ENCODE measurements around the gene EAF1. TPM values are rescaled to one million over a fixed set of nuclear protein-coding genes. Genes with fewer than 3 reads are reported as not detected.
A peak's percentile ranks its signal among the peaks of the same experiment; 100 is the strongest.
"Not testable (repeated sequence)": the region's sequence is repeated elsewhere in the genome, so short reads cannot be mapped to it uniquely, and the experiment has no call there.

EAF1 gene
- total RNA-seq, 2 donors from 2014 or later: 22.7 to 34.3 TPM

DNA sequence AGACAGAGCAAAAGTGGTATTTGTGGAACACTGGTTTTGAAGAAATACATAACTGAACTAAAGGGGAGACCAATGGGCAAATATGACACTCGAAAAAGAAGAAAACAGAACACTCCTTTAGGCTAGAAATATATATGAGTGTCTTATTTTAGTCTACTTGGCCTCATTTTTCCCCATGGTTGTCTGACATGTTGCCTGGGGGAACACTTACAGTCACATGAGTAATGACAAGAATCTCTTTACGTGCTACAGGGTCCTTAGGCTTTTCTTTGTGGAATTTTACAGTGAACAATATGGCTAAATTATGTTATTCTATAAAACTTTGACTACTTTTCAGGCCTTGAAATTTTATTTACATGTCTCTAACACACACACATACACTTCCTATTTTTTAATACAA lies 17.6 kb upstream of the EAF1 start:
- ATAC-seq (ENCODE audit: insufficient number of reproducible peaks, low FRiP score, low read depth): no peak
- Histone ChIP-seq H3K4me1 (ENCODE audit: control insufficient read depth in 1 of 2, low read depth in 2 of 2) (peaks cover 0 to 3% of the 10 kb centered on the region in 2 donors), H3K36me3 (peaks cover 19% of the 10 kb centered on the region), H3K4me3 (no peak overlapping the region), H3K27ac (no peak overlapping the region), H3K27me3 (replicated peaks; ENCODE audit: insufficient read depth) (no peaks in the 10 kb centered on the region), H3K9me3 (no peaks in the 10 kb centered on the region)
- no peak for DNase-seq (ENCODE audit: low spot score)
- TF ChIP-seq, protein P1, sequence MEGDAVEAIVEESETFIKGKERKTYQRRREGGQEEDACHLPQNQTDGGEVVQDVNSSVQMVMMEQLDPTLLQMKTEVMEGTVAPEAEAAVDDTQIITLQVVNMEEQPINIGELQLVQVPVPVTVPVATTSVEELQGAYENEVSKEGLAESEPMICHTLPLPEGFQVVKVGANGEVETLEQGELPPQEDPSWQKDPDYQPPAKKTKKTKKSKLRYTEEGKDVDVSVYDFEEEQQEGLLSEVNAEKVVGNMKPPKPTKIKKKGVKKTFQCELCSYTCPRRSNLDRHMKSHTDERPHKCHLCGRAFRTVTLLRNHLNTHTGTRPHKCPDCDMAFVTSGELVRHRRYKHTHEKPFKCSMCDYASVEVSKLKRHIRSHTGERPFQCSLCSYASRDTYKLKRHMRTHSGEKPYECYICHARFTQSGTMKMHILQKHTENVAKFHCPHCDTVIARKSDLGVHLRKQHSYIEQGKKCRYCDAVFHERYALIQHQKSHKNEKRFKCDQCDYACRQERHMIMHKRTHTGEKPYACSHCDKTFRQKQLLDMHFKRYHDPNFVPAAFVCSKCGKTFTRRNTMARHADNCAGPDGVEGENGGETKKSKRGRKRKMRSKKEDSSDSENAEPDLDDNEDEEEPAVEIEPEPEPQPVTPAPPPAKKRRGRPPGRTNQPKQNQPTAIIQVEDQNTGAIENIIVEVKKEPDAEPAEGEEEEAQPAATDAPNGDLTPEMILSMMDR (IDR thresholded peaks at IDR 0.05): no peak

- not testable (repeated sequence) for DNase-seq (ENCODE audit: low spot score); ATAC-seq (ENCODE audit: insufficient number of reproducible peaks, low FRiP score, low read depth); H3K9me3 ChIP-seq; H3K27me3 ChIP-seq (replicated peaks; ENCODE audit: insufficient read depth); H3K4me3 ChIP-seq; H3K4me1 ChIP-seq (ENCODE audit: control insufficient read depth in 1 of 2, low read depth in 2 of 2); H3K27ac ChIP-seq
- H3K36me3 ChIP-seq: peaks cover 27% of the 10 kb centered on the region
Observed at GRCh38 chr3:15410966-15411365, 16.4 kb upstream of the EAF1 start.

DNA sequence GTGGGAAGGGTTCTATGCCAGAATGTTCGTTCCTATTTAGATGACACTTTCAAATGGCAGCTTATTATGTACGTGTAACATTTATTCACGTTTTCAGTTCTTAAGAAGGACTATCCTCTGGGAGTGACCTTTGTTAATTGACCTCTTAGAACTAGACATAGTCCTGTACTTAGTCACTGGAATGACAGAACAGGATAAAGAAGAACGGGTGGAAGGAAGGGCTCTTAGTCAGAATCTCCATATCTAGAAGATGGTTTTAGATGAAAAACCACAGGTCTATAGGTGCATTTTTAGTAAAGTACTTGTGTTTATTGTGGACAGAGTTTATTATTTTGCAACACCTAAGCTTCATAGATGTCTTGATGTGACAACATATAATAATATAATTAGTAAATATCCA lies 6.5 kb upstream of the EAF1 start:
- TF ChIP-seq, protein P1 (IDR thresholded peaks at IDR 0.05): no peak
- no peak overlapping the region for H3K27ac ChIP-seq
- H3K27me3 ChIP-seq (replicated peaks; ENCODE audit: insufficient read depth): no peaks in the 10 kb centered on the region
- no peak for DNase-seq (ENCODE audit: low spot score)
- no peak overlapping the region for H3K4me3 ChIP-seq
- H3K9me3 ChIP-seq: no peaks in the 10 kb centered on the region
- ATAC-seq (ENCODE audit: insufficient number of reproducible peaks, low FRiP score, low read depth): no peak
- H3K4me1 ChIP-seq (ENCODE audit: control insufficient read depth in 1 of 2, low read depth in 2 of 2): peaks cover 2 to 17% of the 10 kb centered on the region in 2 donors
- H3K36me3 ChIP-seq: peaks cover 20% of the 10 kb centered on the region

- ATAC-seq (ENCODE audit: insufficient number of reproducible peaks, low FRiP score, low read depth) (no peak), DNase-seq (ENCODE audit: low spot score) (no peak)
- peak overlapping the region; percentile 80 to 89 for H3K27ac ChIP-seq
- H3K36me3 ChIP-seq: peaks cover 13% of the 10 kb centered on the region
- H3K27me3 ChIP-seq (replicated peaks; ENCODE audit: insufficient read depth): no peaks in the 10 kb centered on the region
- H3K4me1 ChIP-seq (ENCODE audit: control insufficient read depth in 1 of 2, low read depth in 2 of 2): peaks cover 21 to 46% of the 10 kb centered on the region in 2 donors
- TF ChIP-seq, protein P1 (IDR thresholded peaks at IDR 0.05): no peak
- H3K9me3 ChIP-seq: no peaks in the 10 kb centered on the region
- H3K4me3 ChIP-seq: peak overlapping the region; percentile 99
Observed at GRCh38 chr3:15426579-15427118, 749 bp upstream of the EAF1 start.

- ATAC-seq (ENCODE audit: insufficient number of reproducible peaks, low FRiP score, low read depth) (no peak), DNase-seq (ENCODE audit: low spot score) (no peak)
- Histone ChIP-seq H3K4me1 (ENCODE audit: control insufficient read depth in 1 of 2, low read depth in 2 of 2) (peaks cover 21 to 46% of the 10 kb centered on the region in 2 donors), H3K4me3 (peak overlapping the region; percentile 99), H3K27me3 (replicated peaks; ENCODE audit: insufficient read depth) (no peaks in the 10 kb centered on the region), H3K27ac (peak overlapping the region; percentile 80 to 89), H3K36me3 (peaks cover 19% of the 10 kb centered on the region), H3K9me3 (no peaks in the 10 kb centered on the region)
- TF ChIP-seq, protein P1 (IDR thresholded peaks at IDR 0.05): no peak
Observed at GRCh38 chr3:15427981-15428380, 583 bp downstream of the EAF1 start.

- H3K4me1 ChIP-seq (ENCODE audit: control insufficient read depth in 1 of 2, low read depth in 2 of 2): peaks cover 21 to 46% of the 10 kb centered on the region in 2 donors
- peak overlapping the region; percentile 99 for H3K4me3 ChIP-seq
- peak overlapping the region; percentile 80 to 89 for H3K27ac ChIP-seq
- TF ChIP-seq, protein P1 (IDR thresholded peaks at IDR 0.05): no peak
- DNase-seq (ENCODE audit: low spot score) (no peak), ATAC-seq (ENCODE audit: insufficient number of reproducible peaks, low FRiP score, low read depth) (peak; percentile 62)
- H3K27me3 ChIP-seq (replicated peaks; ENCODE audit: insufficient read depth): no peaks in the 10 kb centered on the region
- no peaks in the 10 kb centered on the region for H3K9me3 ChIP-seq
- H3K36me3 ChIP-seq: peaks cover 16% of the 10 kb centered on the region
Observed at GRCh38 chr3:15428539-15428938, 1.1 kb downstream of the EAF1 start.

All from thoracic aorta (tissue), 2 donors.